Thymus (tissue), 11 donors: Measurements from ENCODE around the gene TEX52. TPM values are rescaled to one million over a fixed set of nuclear protein-coding genes. Genes with fewer than 3 reads are reported as not detected.

Source experiments
- DNase-seq, 9 donors: peaks; one replicate each; pipeline ENCODE4 v3.0.0-alpha.2; 2013; ENCODE audit warnings: low spot score in 9 of 9, low read depth in 6 of 9, missing footprints in 1 of 9
- H3K27ac ChIP-seq, 2 donors: one replicate each; pipeline ENCODE4 v1.5.1; 2013; ENCODE audit warnings: control low read depth in 1 of 2, low read depth in 1 of 2, low read length in 1 of 2, mild to moderate bottlenecking in 1 of 2, moderate library complexity in 1 of 2
- H3K27me3 ChIP-seq, 2 donors: one replicate each; pipeline ENCODE4 v1.5.1; 2013; ENCODE audit warnings: low read length in 1 of 2; ENCODE audit not compliant: control insufficient read depth in 2 of 2, insufficient read depth in 1 of 2
- H3K36me3 ChIP-seq, 2 donors: one replicate each; pipeline ENCODE4 v1.5.1; 2013; ENCODE audit warnings: low read length in 1 of 2, mild to moderate bottlenecking in 1 of 2, moderate library complexity in 1 of 2; ENCODE audit not compliant: control insufficient read depth in 2 of 2, insufficient read depth in 2 of 2
- H3K4me1 ChIP-seq, 2 donors: one replicate each; pipeline ENCODE4 v1.5.1; 2013; ENCODE audit warnings: low read length in 2 of 2; ENCODE audit not compliant: control insufficient read depth in 2 of 2, insufficient read depth in 2 of 2
- H3K4me3 ChIP-seq, 2 donors: one replicate each; pipeline ENCODE4 v1.5.1; 2013; ENCODE audit warnings: low read length in 2 of 2, control low read depth in 1 of 2, mild to moderate bottlenecking in 1 of 2
- H3K9me3 ChIP-seq, 2 donors: one replicate each; pipeline ENCODE4 v1.5.1; 2013; ENCODE audit warnings: low read length in 1 of 2, mild to moderate bottlenecking in 1 of 2; ENCODE audit not compliant: control insufficient read depth in 2 of 2, insufficient read depth in 1 of 2
- WGBS: extraction: QIAGEN DNeasy Blood & Tissue Kit; methylation state at CpG from one replicate; pipeline ENCODE4 v1.1.7; 2013; 5-methylcytosine and 5-hydroxymethylcytosine counted together
- polyA plus RNA-seq: library from polyadenylated mRNA; stranded (reverse); fragments of 200-250 nt; gene quantifications from one replicate; pipeline ENCODE4 v1.2.3, GENCODE V29; 2013
- total RNA-seq: library from RNA; stranded (reverse); fragments of 120-200 nt; gene quantifications from one replicate; pipeline ENCODE4 v1.2.4, GENCODE V29; 2013
- donor health status: healthy.

TEX52 gene
- total and polyA plus RNA-seq, 2 donors: 0.09 TPM; not detected in 1

GRCh38 chr12:2842948-2843347 is 13.9 kb downstream of the TEX52 start:
- H3K27me3 ChIP-seq: no peaks in the 10 kb centered on the region
- DNase-seq: no peak
- no peak overlapping the region for H3K4me3 ChIP-seq
- H3K9me3 ChIP-seq: no peaks in the 10 kb centered on the region
- peaks cover 0 to 9% of the 10 kb centered on the region in 2 donors for H3K4me1 ChIP-seq
- 92% methylated on average over 5 of the region's 5 CpGs for WGBS
- H3K36me3 ChIP-seq: peaks cover 11 to 40% of the 10 kb centered on the region in 2 donors
- H3K27ac ChIP-seq: no peak overlapping the region

GRCh38 chr12:2841056-2841650 is 15.7 kb downstream of the TEX52 start:
- no peak overlapping the region for H3K4me3 ChIP-seq
- H3K27me3 ChIP-seq: no peaks in the 10 kb centered on the region
- no peaks in the 10 kb centered on the region for H3K9me3 ChIP-seq
- H3K4me1 ChIP-seq: peaks cover 0 to 7% of the 10 kb centered on the region in 2 donors
- H3K27ac ChIP-seq: no peak overlapping the region
- WGBS: 88% methylated on average over 9 of the region's 9 CpGs
- H3K36me3 ChIP-seq: peaks cover 11 to 47% of the 10 kb centered on the region in 2 donors
- DNase-seq: no peak

GRCh38 chr12:2836574-2836973 is 20.3 kb downstream of the TEX52 start:
- H3K4me3 ChIP-seq: no peak overlapping the region
- DNase-seq: no peak
- no peak overlapping the region for H3K27ac ChIP-seq
- H3K9me3 ChIP-seq: no peaks in the 10 kb centered on the region
- peaks cover 12 to 31% of the 10 kb centered on the region in 2 donors for H3K36me3 ChIP-seq
- H3K4me1 ChIP-seq: peaks cover 0 to 2% of the 10 kb centered on the region in 2 donors
- WGBS: 98% methylated on average over 8 of the region's 8 CpGs
- H3K27me3 ChIP-seq: peaks cover 0 to 10% of the 10 kb centered on the region in 2 donors

GRCh38 chr12:2835691-2836403 is 21.0 kb downstream of the TEX52 start:
- H3K36me3 ChIP-seq: peaks cover 9 to 25% of the 10 kb centered on the region in 2 donors
- peaks cover 0 to 2% of the 10 kb centered on the region in 2 donors for H3K4me1 ChIP-seq
- no peaks in the 10 kb centered on the region for H3K9me3 ChIP-seq
- WGBS: 88% methylated on average over 4 of the region's 4 CpGs
- H3K27me3 ChIP-seq: peaks cover 0 to 10% of the 10 kb centered on the region in 2 donors
- no peak overlapping the region for H3K27ac ChIP-seq
- no peak overlapping the region for H3K4me3 ChIP-seq
- DNase-seq: no peak

GRCh38 chr12:2834581-2835491 is 22.0 kb downstream of the TEX52 start, which contains the start of gene NRIP2:
Gene NRIP2, minus strand, starts transcription at chr12:2835035. Its CDS starts 52 bp downstream, at chr12:2834983.
- Histone ChIP-seq H3K9me3 (no peaks in the 10 kb centered on the region), H3K4me1 (peaks cover 0 to 2% of the 10 kb centered on the region in 2 donors), H3K36me3 (peaks cover 15 to 32% of the 10 kb centered on the region in 2 donors), H3K27me3 (peaks cover 0 to 10% of the 10 kb centered on the region in 2 donors), H3K4me3 (no peak within 1 kb of the TSS), H3K27ac (peak within 1 kb of the TSS in 1 of 2 donors; percentile 41)
- 42% methylated on average over 32 of the region's 32 CpGs for WGBS
- no peak for DNase-seq

GRCh38 chr12:2833810-2834209 is 23.0 kb downstream of the TEX52 start:
- no peaks in the 10 kb centered on the region for H3K9me3 ChIP-seq
- no peak for DNase-seq
- H3K36me3 ChIP-seq: peaks cover 15 to 27% of the 10 kb centered on the region in 2 donors
- no peak overlapping the region for H3K27ac ChIP-seq
- 97% methylated on average over 9 of the region's 9 CpGs for WGBS
- H3K27me3 ChIP-seq: peaks cover 0 to 10% of the 10 kb centered on the region in 2 donors
- H3K4me3 ChIP-seq: no peak overlapping the region
- peaks cover 0 to 2% of the 10 kb centered on the region in 2 donors for H3K4me1 ChIP-seq

- H3K36me3 ChIP-seq: peaks cover 16 to 23% of the 10 kb centered on the region in 2 donors
- H3K4me1 ChIP-seq: peaks cover 0 to 2% of the 10 kb centered on the region in 2 donors
- H3K4me3 ChIP-seq: no peak overlapping the region
- H3K27ac ChIP-seq: peak overlapping the region in 1 of 2 donors; percentile 13
- peaks cover 0 to 10% of the 10 kb centered on the region in 2 donors for H3K27me3 ChIP-seq
- DNase-seq: no peak
- H3K9me3 ChIP-seq: no peaks in the 10 kb centered on the region
- WGBS: 84% methylated on average over 5 of the region's 5 CpGs
These were observed 23.5 kb downstream of the TEX52 start for GRCh38 chr12:2833327-2833726.

- Histone ChIP-seq H3K27me3 (peaks cover 0 to 10% of the 10 kb centered on the region in 2 donors), H3K4me1 (peaks cover 0 to 2% of the 10 kb centered on the region in 2 donors), H3K9me3 (no peaks in the 10 kb centered on the region), H3K27ac (no peak overlapping the region), H3K4me3 (no peak overlapping the region), H3K36me3 (peaks cover 23% of the 10 kb centered on the region in 2 donors)
- no peak for DNase-seq
- WGBS: 90% methylated on average over 6 of the region's 6 CpGs
These were observed 24.2 kb downstream of the TEX52 start for GRCh38 chr12:2832550-2833127.
